KG1 (cell line): ENCODE measurements around the gene ALMS1.
"Not testable (repeated sequence)": the region's sequence is repeated elsewhere in the genome, so short reads cannot be mapped to it uniquely, and the experiment has no call there.

Experiments used
- DNase-seq: peaks from one replicate; lab custom pipeline; 2025; lab: John Stamatoyannopoulos, UW

Gene ALMS1

DNA sequence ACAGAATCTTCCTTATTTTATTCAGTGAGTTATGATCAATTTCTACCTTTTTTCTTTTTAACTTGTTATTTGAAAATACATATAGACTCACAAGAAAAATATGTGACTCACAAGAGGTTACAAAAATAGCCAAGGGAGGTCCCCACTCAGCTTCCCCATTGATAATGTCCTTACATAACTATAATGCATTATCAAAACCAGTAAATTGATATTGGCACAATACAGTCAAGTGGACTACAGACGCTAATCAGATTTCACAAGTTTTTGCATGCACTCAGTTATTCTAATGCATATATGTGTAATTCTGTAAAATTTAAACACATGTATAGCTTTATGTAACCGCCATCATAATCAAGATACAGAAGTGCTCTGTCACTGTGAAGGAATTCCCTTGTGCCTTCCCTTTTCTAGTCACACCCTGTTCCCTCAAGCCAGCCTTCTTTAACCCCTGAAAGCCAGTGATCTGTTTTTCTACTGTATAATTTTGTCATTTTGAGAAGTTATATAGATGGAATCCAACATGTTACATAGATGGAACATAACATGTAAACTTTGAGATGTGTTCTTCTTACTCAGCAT is 118.4 kb downstream of the ALMS1 start:
- DNase-seq: no peak

DNA sequence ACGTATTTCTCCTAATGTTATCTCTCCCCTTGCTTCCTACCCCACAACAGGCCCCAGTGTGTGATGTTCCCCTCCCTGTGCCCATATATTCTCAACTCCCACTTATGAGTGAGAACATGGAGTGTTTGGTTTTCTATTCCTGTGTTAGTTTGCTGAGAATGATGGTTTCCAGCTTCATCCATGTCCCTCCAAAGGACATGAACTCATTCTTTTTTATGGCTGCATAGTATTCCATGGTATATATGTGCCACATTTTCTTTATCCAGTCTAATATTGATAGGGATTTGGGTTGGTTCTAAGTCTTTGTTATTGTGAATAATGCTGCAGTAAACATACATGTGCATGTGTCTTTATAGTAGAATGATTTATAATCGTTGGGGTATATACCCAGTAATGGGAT is 119.2 kb downstream of the ALMS1 start:
- not testable (repeated sequence) for DNase-seq

DNA sequence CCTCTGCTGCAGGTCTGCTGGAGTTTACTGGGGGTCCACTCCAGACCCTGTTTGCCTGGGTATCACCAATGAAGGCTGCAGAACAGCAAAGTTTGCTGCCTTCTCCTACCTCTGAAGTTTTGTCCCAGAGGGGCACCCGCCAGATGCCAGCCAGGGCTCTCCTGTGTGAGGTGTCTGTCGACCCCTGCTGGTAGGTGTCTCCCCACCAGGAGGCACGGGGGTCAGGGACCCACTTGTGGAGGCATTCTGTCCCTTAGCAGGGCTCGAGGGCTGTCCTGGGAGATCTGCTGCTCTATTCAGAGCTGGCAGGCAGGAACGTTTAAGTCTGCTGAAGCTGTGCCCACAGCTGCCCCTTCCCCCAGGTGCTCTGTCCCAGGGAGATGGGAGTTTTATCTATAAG is 124.8 kb downstream of the ALMS1 start:
- not testable (repeated sequence) for DNase-seq

DNA sequence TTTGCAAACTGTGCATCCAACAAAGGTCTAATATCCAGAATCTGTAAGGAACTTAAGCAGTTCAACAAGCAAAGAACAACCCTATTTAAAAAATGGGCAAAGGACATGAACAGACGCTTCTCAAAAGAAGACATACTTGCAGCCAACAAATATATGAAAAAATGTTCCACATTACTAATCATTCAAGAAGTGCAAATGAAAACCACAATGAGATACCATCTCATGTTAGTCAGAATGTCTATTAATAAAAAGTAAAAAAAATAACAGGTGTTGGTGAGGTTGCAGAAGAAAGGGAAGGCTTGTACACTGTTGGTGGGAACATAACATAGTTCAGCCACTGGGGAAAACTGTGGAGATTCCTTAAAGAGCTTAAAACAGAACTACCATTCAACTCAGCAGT is 130.4 kb downstream of the ALMS1 start:
- DNase-seq: no peak

DNA sequence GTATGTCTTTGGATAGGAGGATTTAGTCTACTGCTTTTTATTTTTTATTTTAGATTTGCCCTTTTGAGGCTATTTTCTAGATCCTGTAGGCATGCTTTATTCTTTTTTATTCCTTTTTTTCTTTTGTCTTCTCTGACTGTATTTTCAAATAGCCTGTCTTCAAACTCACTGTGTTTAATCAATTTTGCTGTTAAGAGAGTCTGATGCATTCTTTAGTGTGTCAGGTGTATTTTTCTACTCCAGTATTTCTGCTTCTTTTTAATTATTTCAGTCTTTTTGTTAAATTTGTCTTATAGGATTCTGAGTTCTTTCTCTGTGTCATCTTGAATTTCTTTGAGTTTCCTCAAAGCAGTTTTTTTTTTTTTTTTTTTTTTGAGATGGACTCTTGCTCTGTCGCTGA is 143.1 kb downstream of the ALMS1 start:
- DNase-seq: no peak

DNA sequence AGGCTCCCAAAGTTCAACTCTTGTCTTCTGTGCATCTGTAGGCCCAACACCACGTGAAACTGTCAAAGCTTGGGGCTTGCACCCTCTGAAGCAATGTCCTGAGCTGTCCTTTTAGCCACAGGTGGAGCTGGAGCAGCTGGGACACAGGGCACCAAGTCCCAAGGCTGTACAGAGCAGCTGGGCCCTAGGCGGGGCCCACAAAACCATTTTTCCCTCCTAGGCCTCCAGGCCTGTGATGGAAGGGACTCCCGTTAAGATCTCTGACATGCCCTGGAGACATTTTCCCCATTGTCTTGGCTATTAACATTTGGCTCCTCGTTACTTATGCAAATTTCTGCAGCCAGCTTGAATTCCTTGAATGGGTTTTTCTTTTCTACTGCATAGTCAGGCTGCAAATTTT is 145.1 kb downstream of the ALMS1 start:
- not testable (repeated sequence) for DNase-seq

DNA sequence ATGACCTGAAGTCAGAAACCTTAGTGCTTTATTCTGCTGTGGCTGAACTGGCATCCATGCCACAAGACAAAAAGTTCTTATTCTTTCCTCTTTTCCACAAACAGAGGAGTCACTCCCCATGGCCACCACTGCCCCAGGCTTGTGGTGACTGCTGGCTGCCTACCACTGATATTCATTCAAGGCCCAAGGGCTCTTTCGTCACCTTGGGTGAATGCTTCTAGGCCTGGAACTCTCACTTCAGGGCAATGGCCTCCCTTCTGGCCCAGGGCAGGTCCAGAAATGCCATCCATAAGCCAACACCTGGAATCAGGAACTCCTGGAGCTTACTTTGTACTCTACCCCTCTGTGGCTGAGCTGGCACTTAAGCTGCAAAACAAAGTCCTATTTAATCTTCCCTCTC is 146.7 kb downstream of the ALMS1 start:
- no peak for DNase-seq

DNA sequence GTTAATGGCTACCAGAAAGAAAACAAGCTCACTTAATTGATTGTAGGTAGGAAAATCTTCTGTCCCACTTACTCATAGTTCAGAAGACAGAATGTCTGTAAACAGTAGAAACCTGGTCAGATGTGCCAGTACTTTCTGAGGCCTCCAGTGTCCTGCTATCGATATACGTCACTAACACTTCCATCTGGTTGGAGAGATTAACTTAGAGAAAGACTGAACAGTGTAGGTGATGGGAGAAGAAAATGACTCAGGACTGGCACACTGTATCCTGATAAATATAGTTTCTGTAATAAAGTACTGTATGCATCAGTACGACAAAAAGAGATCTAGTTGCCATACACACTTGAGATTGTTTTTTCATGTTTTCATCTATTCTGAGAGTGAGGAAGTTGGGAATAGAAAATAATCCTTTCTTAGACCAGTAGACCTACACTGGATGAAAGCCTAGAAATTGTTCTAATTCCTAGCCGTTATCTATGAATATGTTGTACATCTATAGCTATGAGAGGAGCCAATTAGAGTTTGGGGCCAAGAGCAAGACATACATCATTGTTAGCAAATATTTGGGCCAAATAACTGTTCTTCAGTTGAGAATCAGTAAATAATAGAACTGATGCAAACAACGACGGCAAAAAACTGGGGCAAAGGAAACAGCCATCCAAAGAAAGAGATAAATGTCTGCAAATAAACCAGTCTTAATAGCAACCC is 150.7 kb downstream of the ALMS1 start:
- DNase-seq: no peak

DNA sequence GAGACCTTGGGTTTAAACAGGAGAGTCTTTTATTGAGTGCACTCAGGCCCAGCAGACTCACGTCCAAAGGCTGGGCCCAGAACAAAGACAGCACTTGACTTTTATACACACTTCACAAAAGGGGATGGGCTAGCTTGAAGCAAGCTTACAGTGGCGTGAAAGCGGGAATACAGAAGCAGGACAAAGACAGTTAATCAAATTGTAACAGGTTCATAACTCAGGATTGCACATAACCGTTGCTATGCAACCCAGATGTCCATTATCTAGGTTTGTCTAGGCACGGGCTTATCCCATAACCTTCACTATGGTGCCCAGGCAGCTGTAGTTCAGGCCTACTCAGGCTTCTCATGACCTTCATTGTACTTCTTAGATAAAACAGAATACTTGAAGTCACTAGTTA is 175.2 kb downstream of the ALMS1 start:
- DNase-seq: not testable (repeated sequence)

DNA sequence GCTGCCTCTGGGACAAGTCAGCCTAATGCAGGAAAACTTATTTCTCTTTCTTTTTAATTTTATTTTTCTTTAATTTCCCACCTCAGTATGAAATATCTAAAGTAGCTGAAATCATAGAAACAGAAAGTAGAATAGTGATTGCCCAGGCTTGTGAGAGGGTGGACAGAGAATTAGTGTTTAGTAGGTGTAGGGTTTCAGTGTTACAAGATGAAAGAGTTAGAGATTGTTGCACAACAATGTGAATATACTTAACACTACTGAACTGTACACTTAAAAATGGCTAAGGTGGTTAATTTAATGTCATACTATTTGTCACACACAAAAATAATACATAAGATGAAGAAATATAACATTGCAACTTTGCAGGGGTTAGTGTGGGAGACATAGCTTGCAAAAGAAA is 175.8 kb downstream of the ALMS1 start:
- no peak for DNase-seq

DNA sequence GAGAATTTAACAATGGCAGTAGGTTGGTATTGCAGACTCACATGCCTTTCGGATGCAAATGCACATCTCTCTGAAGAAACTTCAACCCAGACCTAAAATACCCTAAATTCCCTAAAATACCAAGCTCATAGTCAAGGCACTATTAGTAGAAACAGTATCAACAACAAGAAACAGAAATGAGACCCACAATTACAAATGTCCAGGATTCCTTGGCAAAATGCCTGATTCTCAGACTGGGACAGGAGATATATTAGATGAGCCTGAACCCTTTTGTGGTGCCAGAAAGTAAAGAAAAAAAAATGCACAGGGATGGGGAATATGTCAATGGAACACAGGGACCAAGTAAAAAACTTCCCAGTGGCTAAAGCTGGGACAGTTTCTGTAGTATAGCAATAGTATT is 179.3 kb downstream of the ALMS1 start:
- no peak for DNase-seq

DNA sequence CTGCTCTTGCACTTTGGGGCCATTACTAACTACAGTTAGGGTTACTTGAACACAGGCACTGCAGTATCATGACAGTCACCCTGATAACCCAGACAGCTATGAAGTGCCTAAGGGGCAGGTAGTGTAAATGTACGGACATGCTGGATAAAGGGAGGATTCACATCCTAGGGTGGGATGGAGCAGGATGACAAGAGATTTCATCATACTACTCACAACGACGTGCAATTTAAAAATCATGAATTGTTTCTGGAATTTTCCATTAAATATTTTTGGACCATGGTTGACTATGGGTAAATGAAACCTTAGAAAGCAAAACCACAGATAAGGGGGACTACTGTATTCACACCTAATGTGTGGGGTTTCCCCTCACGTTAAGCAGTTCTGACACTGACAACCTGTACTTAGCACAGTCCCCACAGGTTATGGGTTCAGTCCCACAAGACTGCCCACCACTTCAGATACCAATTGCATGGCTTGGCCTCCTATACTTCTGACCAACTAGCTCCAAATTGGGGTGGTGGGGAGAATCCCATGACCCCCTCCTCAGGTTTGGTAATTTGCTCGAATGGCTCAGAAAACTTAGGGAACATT is 180.7 kb downstream of the ALMS1 start:
- no peak for DNase-seq

DNA sequence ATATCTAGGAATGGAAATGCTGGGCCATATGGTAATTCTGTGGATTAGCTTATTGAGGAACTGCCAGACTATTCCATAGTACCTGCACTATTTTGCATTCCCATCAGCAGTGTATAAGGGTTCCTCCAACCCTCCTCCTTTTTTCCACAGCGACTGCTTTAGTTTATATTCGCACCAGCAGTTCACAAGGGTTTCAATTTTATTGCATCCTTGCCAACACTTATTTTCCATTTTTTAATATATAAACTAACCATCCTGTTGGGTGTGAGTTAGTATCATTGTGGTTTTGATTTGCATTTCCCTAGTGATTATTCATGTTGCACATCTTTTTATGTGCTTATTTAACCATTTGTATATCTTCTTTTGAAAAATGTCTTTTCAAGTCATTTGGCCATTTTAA is 189.6 kb downstream of the ALMS1 start:
- no peak for DNase-seq

DNA sequence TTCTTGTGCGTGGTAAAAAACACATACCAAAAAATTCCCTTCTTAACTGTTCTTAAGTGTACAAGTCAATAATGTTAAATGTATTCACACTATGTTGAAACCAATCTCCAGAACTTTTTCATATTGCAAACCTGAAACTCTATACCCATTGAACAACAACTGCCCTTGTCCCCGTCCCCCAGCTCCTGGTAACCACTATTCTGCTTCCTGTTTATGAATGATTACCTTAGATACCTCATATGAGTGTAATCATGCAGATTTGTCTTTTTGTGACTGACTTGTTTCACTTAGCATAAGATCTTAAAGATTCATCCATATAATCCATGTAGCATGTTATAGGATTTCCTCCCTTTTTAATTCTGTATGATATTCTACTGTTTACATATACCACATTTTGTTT is 196.7 kb downstream of the ALMS1 start:
- no peak for DNase-seq

DNA sequence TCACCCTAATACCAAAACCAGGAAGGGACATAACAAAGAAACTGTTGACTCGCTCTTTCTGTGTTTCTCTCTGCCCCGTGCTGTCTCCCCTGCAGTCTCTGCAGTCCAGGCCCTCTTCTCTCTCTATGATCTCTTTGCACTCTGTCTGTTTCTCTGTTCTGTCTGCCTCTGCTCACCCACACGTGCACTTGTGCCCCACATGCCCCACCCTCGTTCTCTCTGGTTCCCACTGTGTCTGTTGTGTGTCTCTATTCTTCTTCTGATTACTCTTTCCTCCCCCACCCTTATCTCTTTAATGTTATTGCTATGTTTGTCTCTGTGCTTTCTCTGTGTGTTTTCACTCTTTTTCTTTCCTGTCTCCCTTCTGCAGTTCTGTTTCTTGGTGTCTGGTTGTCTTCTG is 202.5 kb downstream of the ALMS1 start:
- DNase-seq: no peak

DNA sequence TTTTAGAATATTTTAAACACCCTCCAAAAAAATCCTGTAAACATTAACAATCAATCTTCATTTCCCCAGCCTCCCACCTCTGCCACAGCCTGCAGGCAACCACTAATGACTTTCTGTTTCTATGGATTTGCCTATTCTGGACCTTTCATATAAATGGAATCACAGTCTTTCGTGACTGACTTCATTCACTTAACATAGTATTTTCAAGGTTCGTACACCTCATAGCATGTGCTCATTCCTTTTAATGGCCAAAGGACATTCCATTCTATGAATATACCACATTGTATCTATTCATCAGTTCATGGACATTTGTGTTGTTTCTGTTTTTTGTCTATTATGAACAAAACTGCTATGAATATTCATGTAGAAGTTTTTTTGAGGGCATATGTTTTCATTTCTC is 208.0 kb downstream of the ALMS1 start:
- DNase-seq: no peak

DNA sequence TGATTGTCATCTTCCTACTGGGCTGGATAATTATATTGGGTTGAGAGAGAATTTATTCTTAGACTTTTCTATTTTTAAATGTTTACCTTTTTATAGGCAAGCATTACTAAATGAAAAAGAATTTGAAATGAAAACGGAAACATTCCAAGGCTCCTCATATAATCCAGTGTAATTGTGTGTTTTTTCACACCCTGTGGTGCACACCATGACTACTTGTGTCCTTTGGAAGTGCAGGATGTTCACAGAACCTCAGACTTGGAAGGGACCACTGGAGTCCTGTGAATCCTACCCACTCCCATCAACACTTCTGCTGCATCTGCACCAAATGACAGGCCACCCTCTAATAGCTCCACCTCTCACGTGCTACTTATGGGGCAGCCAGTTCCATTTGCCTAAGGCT is 208.6 kb downstream of the ALMS1 start:
- no peak for DNase-seq

DNA sequence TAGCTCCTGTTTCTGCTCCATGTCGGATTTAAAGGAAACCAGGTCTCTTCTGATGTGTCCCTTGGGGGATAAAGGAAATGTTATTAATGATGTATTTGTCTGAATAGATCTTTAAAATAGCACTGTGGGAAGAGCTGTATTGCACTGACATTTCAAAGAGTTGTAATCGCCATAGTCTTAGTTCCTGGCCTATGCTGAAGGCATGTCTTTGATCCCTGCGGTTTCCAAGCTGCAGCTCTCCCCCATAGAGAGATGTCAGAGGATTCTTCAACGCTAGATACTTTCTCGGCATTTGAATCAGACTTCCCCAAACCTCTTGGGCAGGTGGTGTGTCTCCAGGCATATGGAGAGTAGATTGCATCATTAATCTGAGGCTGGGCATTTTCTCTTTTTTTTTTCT is 216.1 kb downstream of the ALMS1 start:
- DNase-seq: no peak

DNA sequence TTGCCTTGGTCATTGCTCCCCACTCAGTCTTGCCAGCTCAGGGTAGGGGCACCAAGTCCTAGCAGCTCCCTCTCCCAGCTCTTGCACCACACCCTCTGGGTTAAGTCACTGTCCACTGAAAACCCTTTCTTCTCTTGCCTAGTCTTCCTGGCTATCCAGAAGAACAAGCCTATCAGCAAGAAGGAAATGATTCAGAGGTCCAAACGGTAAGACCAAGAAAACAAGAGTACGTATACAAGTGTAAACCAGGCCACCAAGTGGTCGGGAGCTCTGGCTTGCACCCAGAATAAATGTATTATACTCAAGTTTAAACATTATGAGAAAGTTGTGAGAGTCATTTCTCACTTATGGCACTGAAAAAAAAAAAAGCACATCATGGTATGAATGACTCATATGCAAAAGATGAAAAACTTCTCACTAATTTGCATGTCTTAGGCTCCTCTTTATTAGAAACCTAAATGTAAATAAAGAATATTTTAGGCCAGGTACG is 217.5 kb downstream of the ALMS1 start:
- not testable (repeated sequence) for DNase-seq

DNA sequence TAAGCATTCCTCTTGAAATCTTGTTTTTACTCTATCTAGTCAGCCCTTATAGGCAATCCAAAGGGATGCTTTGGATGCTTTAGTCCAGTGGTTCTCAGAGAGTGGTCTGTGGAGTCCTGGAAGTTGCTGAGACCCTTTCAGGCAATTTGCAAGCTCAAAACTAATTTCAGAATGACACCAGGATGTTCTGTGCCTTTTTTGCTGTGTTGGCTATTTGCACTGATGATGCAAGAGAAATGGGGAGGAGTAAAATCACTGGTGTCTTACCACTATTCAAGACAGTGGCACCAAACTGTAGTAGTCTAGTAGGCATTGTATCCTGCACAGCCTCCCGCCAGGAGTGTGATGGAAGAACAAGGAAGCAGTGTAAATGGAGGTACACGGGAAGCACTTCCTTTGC is 219.0 kb downstream of the ALMS1 start:
- DNase-seq: not testable (repeated sequence)

DNA sequence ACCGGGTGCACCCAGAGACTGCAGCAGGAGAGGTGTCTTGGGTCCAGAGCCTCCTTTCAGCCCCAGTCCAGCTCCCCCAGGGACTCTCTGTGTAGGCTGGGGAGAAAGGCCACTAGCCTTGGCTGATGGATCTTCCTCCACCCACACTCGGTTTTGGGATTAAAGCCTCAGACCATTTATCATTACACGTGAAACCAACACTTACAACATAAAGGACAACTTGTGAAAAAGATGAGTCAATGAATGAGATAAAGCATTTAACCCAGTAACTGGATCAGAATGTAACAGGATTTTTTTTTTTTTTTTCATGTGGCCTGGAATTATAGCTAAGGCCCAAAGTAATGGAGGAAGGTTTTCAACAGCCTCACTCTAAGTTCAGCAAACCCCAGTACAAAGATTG is 224.5 kb downstream of the ALMS1 start:
- DNase-seq: no peak

DNA sequence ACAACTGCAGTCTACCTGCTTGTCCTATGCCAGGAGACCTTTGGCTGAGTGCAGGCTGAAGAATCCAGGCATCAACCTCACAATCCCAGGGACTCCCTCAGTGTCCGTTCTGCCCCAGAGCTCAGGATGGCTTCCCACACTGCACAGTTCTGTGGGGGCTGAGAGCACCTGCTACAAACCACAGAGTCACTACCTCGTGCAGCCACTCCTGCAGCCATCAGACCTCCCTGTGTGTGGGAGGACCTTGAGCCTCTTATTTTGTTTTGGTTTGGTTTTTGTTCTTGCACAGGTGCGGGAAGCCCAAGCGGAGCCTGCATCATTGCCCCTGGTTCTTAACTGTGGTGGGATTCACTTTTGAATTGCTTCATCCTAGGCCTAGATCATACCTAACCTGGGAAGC is 225.6 kb downstream of the ALMS1 start:
- no peak for DNase-seq

DNA sequence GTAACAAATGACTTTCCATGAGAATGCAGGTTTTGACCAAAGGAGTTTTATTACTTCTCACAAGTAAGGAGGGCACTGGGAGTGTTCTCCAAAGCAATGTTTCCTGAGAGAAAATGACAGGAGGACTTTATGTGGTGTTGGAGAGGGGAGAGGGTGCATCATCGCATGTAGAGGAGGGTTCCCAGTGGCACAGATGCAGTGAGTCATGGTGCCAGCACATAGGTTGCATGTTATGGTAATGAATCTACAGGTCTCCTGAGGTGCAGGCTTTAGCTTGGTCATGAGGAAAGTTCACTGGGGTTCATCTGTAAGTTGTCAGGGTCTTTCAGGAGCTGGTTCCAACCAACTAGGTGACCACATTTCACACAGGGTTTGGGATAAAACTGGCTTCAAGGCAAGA is 226.2 kb downstream of the ALMS1 start:
- DNase-seq: no peak

DNA sequence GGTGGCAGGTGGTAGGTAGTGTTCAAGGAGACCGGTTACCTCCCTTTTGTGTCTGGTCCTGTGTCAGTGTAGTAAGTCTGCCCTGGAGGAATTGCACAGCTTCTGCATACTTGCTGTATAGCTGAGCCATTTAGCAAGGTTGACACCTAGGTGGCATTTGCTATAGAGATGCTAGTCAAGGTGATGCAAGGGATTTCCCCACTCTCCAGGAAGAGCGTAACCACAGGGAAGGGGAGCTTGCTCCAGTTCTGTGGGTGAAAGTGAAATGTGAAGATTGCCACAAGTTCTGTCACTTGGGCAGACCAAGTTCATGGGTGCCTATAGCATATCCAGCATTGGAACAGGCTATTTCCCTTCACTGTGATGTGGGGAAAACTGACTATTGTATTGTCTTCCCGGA is 228.5 kb downstream of the ALMS1 start:
- no peak for DNase-seq
